A549 (cell line): Measurements from ENCODE around the gene PHTF2. TPM values are rescaled to one million over a fixed set of nuclear protein-coding genes. Genes with fewer than 3 reads are reported as not detected.

Source experiments
- ATAC-seq, 2 experiments: fragments of 200-7000 bp in 1 of 2; fragments of >200 bp in 1 of 2; cut with Nextera tagmentation in 1 of 2; cut with Tn5 transposase in 1 of 2; 3 replicates each; pipeline versions ENCODE4 v1.8.0 to v1.9.1; 2018 to 2020; ENCODE audit warnings: mild to moderate bottlenecking in 1 of 2, moderate library complexity in 1 of 2
- CTCF ChIA-PET: fragments of 300-600 bp; sonication (Branson Sonifier 250); formaldehyde crosslinking; extraction: SDS; loops from one replicate; lab custom pipeline; 2021; ENCODE audit warnings: antibody characterized with exemption, inconsistent platforms; lab: Yijun Ruan, JAX
- POLR2A ChIA-PET: fragments of 350-600 bp; formaldehyde crosslinking; extraction: SDS; loops from one replicate; lab custom pipeline; 2021; ENCODE audit warnings: antibody characterized with exemption, inconsistent platforms; lab: Yijun Ruan, JAX
- DNase-seq, 2 experiments: peaks; one replicate each; pipeline versions ENCODE4 v3.0.0 to v3.0.0-alpha.2; 2011 to 2016; ENCODE audit warnings: low read depth in 1 of 2, low spot score in 1 of 2
- FAIRE-seq: peaks from 2 replicates; lab custom pipeline; 2011; peaks lifted over from hg19 to GRCh38; lab: Jason Lieb, UNC
- H3K27ac ChIP-seq, 2 experiments: fragments of >200 bp; sonication (Bioruptor Twin); formaldehyde crosslinking; 3 replicates each; pipeline ENCODE4 v1.5.1; 2016 to 2017
- H3K4me1 ChIP-seq: fragments of >200 bp; sonication (Bioruptor Twin); formaldehyde crosslinking; 3 replicates; pipeline ENCODE4 v1.6.1; 2016
- H3K4me2 ChIP-seq: fragments of >200 bp; sonication (Bioruptor Twin); formaldehyde crosslinking; 3 replicates; pipeline ENCODE4 v1.6.1; 2016
- H3K4me3 ChIP-seq: fragments of >200 bp; sonication (Bioruptor Twin); formaldehyde crosslinking; 3 replicates; pipeline ENCODE4 v1.5.1; 2016
- H3K9me3 ChIP-seq: fragments of >200 bp; sonication (Bioruptor Twin); formaldehyde crosslinking; 3 replicates; pipeline ENCODE4 v1.6.1; 2016
- ATOH8 ChIP-seq: fragments of 250-450 bp; sonication (Bioruptor Pico); IDR thresholded peaks from 2 replicates; pipeline ENCODE4 v1.5.0; 2020; ENCODE audit warnings: low read depth, mild to moderate bottlenecking, moderate library complexity
- BHLHE40 ChIP-seq: IDR thresholded peaks from 2 replicates; pipeline ENCODE4 v1.6.1; 2012; ENCODE audit warnings: low read depth, low read length, inconsistent platforms
- CBX8 ChIP-seq: fragments of 200-600 bp; sonication (generic); IDR thresholded peaks from 2 replicates; pipeline ENCODE4 v1.6.1; 2016
- CEBPB ChIP-seq, 2 experiments: fragments of >200 bp in 1 of 2; sonication (Bioruptor Twin) in 1 of 2; formaldehyde crosslinking in 1 of 2; IDR thresholded peaks; 2 replicates each; pipeline ENCODE4 v1.6.1; 2012 to 2016
- CHD2 ChIP-seq: fragments of 150-350 bp; IDR thresholded peaks from 2 replicates; pipeline ENCODE4 v1.6.1; 2014; ENCODE audit warnings: low read length; ENCODE audit not compliant: partially characterized antibody
- EHF ChIP-seq: fragments of 250-450 bp; sonication (Bioruptor Pico); IDR thresholded peaks from 2 replicates; pipeline ENCODE4 v1.5.0; 2020; ENCODE audit warnings: mild to moderate bottlenecking
- EHMT2 ChIP-seq: fragments of 200-600 bp; sonication (generic); IDR thresholded peaks from 2 replicates; pipeline ENCODE4 v1.6.1; 2016; ENCODE audit warnings: antibody characterized with exemption, low read depth, mild to moderate bottlenecking, moderate library complexity
- ESRRA ChIP-seq: fragments of 150-350 bp; IDR thresholded peaks from 2 replicates; pipeline ENCODE4 v1.6.1; 2014; ENCODE audit warnings: mild to moderate bottlenecking, low read length, borderline replicate concordance
- HOXB13 ChIP-seq: fragments of 250-450 bp; sonication (Bioruptor Pico); IDR thresholded peaks from 2 replicates; pipeline ENCODE4 v1.5.0; 2020; ENCODE audit warnings: low read depth, mild to moderate bottlenecking, moderate library complexity
- JUN ChIP-seq, 2 experiments: fragments of >200 bp; sonication (Bioruptor Twin); formaldehyde crosslinking; IDR thresholded peaks; 2 replicates in 1 of 2; 3 replicates in 1 of 2; pipeline ENCODE4 v1.6.1; 2016 to 2017
- JUNB ChIP-seq: fragments of >200 bp; sonication (Bioruptor Twin); formaldehyde crosslinking; IDR thresholded peaks from 2 replicates; pipeline ENCODE4 v1.6.1; 2016
- KDM1A ChIP-seq: fragments of 200-600 bp; sonication (generic); IDR thresholded peaks from 2 replicates; pipeline ENCODE4 v1.6.1; 2016; ENCODE audit warnings: low read depth, mild to moderate bottlenecking
- KDM5A ChIP-seq: fragments of 200-600 bp; sonication (generic); IDR thresholded peaks from 2 replicates; pipeline ENCODE4 v1.6.1; 2016; ENCODE audit warnings: antibody characterized with exemption, mild to moderate bottlenecking
- MAFK ChIP-seq: fragments of 450-650 bp; IDR thresholded peaks from 2 replicates; pipeline ENCODE4 v1.6.1; 2014; ENCODE audit not compliant: partially characterized antibody
- MYC ChIP-seq: IDR thresholded peaks from 2 replicates; pipeline ENCODE4 v1.6.1; 2012; ENCODE audit warnings: mild to moderate bottlenecking, inconsistent platforms, low read length, improper control_type of control experiment, borderline replicate concordance
- NFE2L2 ChIP-seq: fragments of 150-350 bp; conservative IDR thresholded peaks from 2 replicates; pipeline ENCODE4 v1.6.1; 2014; ENCODE audit warnings: low read length
- POLR2A ChIP-seq: IDR thresholded peaks from 2 replicates; pipeline ENCODE4 v1.6.1; 2012; ENCODE audit warnings: mild to moderate bottlenecking, low read length
- ZNF302 ChIP-seq: fragments of 250-450 bp; sonication (Bioruptor Pico); IDR thresholded peaks from 2 replicates; pipeline ENCODE4 v1.9.0; 2021; ENCODE audit warnings: inconsistent platforms, mild to moderate bottlenecking, moderate library complexity
- WGBS: methylation state at CpG from one replicate; pipeline ENCODE4 v1.1.6; 2017; ENCODE audit errors: missing lambda C conversion rate; 5-methylcytosine and 5-hydroxymethylcytosine counted together
- polyA plus RNA-seq, 4 experiments: library from polyadenylated mRNA; depleted of rRNA in 3 of 4; stranded (reverse); fragments of >200 nt; fragmentation: RNase III in 1 of 4; extraction: RNeasy Plus Mini Kit Qiagen cat#74134 plus additional on column Dnase treatment in 1 of 4; gene quantifications; 2 replicates in 3 of 4; 3 replicates in 1 of 4; pipeline ENCODE4 v1.2.3, GENCODE V29; 2011 to 2017
- TF ChIP-seq, protein P1 (sequence below): IDR thresholded peaks from 2 replicates; pipeline ENCODE4 v1.6.1; 2012
- TF ChIP-seq, protein P2 (sequence below): fragments of >200 bp; sonication (Bioruptor Twin); formaldehyde crosslinking; IDR thresholded peaks from 2 replicates; pipeline ENCODE4 v1.6.1; 2016

Gene PHTF2
- polyA plus RNA-seq, 2 of the 4 experiments (the other 2 are of a cell fraction), result 14.5 to 41.6 TPM

DNA sequence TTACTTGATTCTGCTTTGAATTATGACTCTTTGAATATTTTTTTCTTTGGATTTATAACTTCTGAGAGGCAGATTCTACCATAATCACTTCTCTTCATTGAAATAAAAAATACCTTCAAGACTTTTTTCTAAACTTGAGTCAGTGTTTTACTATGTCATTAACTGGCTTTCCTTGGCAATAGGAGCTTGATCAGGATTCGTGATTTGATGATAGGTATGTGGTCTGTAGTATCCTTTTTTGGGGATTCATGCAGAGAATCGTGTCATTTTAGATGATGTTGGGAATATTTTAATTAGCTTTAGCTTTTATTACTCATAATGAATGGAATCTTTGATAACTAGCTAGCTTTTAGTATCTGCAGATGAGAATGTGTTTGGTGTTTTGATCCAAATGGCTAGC, 83.3 kb downstream of the PHTF2 start:
- FAIRE-seq (no peak), ATAC-seq (no peak), DNase-seq (no peak)
- Histone ChIP-seq H3K9me3 (no peaks in the 10 kb centered on the region), H3K4me3 (no peak overlapping the region), H3K27ac (no peak overlapping the region), H3K4me2 (no peak overlapping the region), H3K4me1 (no peaks in the 10 kb centered on the region)
- WGBS, result 88% methylated on average over 2 of the region's 2 CpGs
- TF ChIP-seq CBX8 (no peak), ZNF302 (CRISPR knock-in tag) (no peak), KDM1A (no peak), POLR2A (no peak), NFE2L2 (no peak), ESRRA (no peak), MYC (no peak), ATOH8 (CRISPR knock-in tag) (no peak), EHF (CRISPR knock-in tag) (no peak), JUNB (no peak), BHLHE40 (no peak), HOXB13 (CRISPR knock-in tag) (no peak), MAFK (no peak), CHD2 (no peak), CEBPB (IDR thresholded peaks at IDR 0.05) (no peak), JUN (IDR thresholded peaks at IDR 0.05) (no peak)
- TF ChIP-seq, protein P1, sequence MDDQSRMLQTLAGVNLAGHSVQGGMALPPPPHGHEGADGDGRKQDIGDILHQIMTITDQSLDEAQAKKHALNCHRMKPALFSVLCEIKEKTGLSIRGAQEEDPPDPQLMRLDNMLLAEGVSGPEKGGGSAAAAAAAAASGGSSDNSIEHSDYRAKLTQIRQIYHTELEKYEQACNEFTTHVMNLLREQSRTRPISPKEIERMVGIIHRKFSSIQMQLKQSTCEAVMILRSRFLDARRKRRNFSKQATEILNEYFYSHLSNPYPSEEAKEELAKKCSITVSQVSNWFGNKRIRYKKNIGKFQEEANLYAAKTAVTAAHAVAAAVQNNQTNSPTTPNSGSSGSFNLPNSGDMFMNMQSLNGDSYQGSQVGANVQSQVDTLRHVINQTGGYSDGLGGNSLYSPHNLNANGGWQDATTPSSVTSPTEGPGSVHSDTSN, result no peak
- TF ChIP-seq, protein P2, sequence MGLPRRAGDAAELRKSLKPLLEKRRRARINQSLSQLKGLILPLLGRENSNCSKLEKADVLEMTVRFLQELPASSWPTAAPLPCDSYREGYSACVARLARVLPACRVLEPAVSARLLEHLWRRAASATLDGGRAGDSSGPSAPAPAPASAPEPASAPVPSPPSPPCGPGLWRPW, result no peak
- ChIA-PET CTCF (no interaction called here), POLR2A (no interaction called here)

- no peak for FAIRE-seq
- no peak for DNase-seq
- H3K4me2 ChIP-seq, result no peak overlapping the region
- ATAC-seq, result no peak
- POLR2A ChIA-PET, result no interaction called here
- no peak for TF ChIP-seq EHMT2
- TF ChIP-seq, all 56 proteins: peak for 0
- CTCF ChIA-PET, result no interaction called here
- WGBS, result 89% methylated on average over 4 of the region's 4 CpGs
- Histone ChIP-seq H3K27ac (no peak overlapping the region), H3K4me3 (no peak overlapping the region), H3K9me3 (no peaks in the 10 kb centered on the region), H3K4me1 (peaks cover 4% of the 10 kb centered on the region; the same call in 1 of the 3 replicates)
These were observed 86.6 kb downstream of the PHTF2 start for GRCh38 chr7:77885155-77885554.

DNA sequence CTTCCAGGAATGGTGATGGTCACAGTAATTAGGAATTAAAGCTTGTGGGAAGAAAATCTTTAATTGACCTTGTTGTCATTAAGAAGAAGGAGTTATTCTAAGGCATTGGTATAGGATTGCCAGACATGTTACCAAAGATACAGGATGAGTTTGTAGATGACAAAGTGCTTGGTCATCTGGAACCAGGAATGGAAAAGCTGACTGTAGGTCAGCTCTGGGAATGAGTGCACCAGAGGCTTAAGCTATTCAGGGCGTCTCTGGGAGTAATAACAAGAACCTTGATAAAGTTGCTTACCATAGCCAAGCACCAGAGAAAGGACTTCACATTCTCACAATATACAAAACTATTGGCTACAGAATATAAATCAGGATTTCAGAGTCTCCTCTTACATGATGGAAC, 89.0 kb downstream of the PHTF2 start:
- 50% methylated on average over 1 of the region's 1 CpG for WGBS

More for the DNA sequence above, 89.0 kb downstream of the PHTF2 start:
- ATAC-seq (peak in 1 of 2 experiments; percentile 41; a peak in 3 of 6 replicates), FAIRE-seq (peak; percentile 13), DNase-seq (no peak)
- CTCF ChIA-PET, result interaction anchor here (1.0 kb wide), 1 partner anchor 10 kb away, joined by 4 read pairs; no protein-coding TSS in a partner anchor
- Histone ChIP-seq H3K9me3 (no peaks in the 10 kb centered on the region), H3K4me3 (no peak overlapping the region), H3K4me2 (no peak overlapping the region), H3K4me1 (peaks cover 4% of the 10 kb centered on the region; the same call in 1 of the 3 replicates), H3K27ac (no peak overlapping the region)
- POLR2A ChIA-PET, result no interaction called here
- TF ChIP-seq MAFK (peak; percentile 2), KDM5A (no peak), ATOH8 (CRISPR knock-in tag) (no peak)
